CD4-positive, alpha-beta T cell (primary cell): ENCODE results near the gene ZNF541. TPM values are rescaled to one million over a fixed set of nuclear protein-coding genes. Genes with fewer than 3 reads are reported as not detected.

Source experiments
- ATAC-seq: fragments of 200-7000 bp; cut with Tn5 transposase; one replicate; pipeline ENCODE4 v1.10.0; 2022; ENCODE audit warnings: mild to moderate bottlenecking; ENCODE audit not compliant: poor library complexity
- CTCF ChIA-PET: fragments of 350-600 bp; sonication (Branson Sonifier 250); formaldehyde crosslinking; loops from one replicate; lab custom pipeline; 2021; ENCODE audit warnings: antibody characterized with exemption, inconsistent platforms; lab: Charles Lee
- POLR2A ChIA-PET: fragments of 350-600 bp; sonication (Branson Sonifier 250); formaldehyde crosslinking; loops from one replicate; lab custom pipeline; 2021; ENCODE audit warnings: antibody characterized with exemption, inconsistent platforms; lab: Charles Lee
- DNase-seq, 14 experiments: peaks; one replicate each; pipeline ENCODE4 v3.0.0-alpha.2; 2013 to 2020; ENCODE audit warnings: mixed read lengths in 2 of 14
- H3K27ac ChIP-seq, 2 donors: one replicate each; pipeline versions ENCODE4 v1.5.1 to v1.7.0; 2013; ENCODE audit warnings: low read length in 2 of 2, low read depth in 1 of 2, mild to moderate bottlenecking in 1 of 2
- H3K27me3 ChIP-seq, 2 experiments: 1 replicate in 1 of 2; 2 replicates in 1 of 2; pipeline versions ENCODE4 v1.6.1 to v1.7.0; 2013; ENCODE audit warnings: low read length in 2 of 2, control low read depth in 1 of 2, mild to moderate bottlenecking in 1 of 2, moderate library complexity in 1 of 2; ENCODE audit not compliant: insufficient read depth in 2 of 2, control insufficient read depth in 1 of 2
- H3K36me3 ChIP-seq: one replicate; pipeline ENCODE4 v1.6.1; 2013; ENCODE audit warnings: low read length, control low read depth; ENCODE audit not compliant: insufficient read depth
- H3K4me1 ChIP-seq: one replicate; pipeline ENCODE4 v1.6.1; 2013; ENCODE audit warnings: low read length, control low read depth; ENCODE audit not compliant: insufficient read depth
- H3K4me3 ChIP-seq: one replicate; pipeline ENCODE4 v1.5.1; 2013; ENCODE audit warnings: mild to moderate bottlenecking, low read length, moderate library complexity
- H3K9me3 ChIP-seq, 2 experiments: 1 replicate in 1 of 2; 2 replicates in 1 of 2; pipeline versions ENCODE4 v1.6.1 to v1.7.0; 2013; ENCODE audit warnings: low read length in 2 of 2, mild to moderate bottlenecking in 2 of 2, control low read depth in 1 of 2, moderate library complexity in 1 of 2; ENCODE audit not compliant: control insufficient read depth in 1 of 2, insufficient read depth in 1 of 2
- H3K27ac Mint-ChIP-seq: one replicate; pipeline ENCODE4 v1.8.0; 2020; ENCODE audit warnings: mixed read lengths
- H3K27me3 Mint-ChIP-seq: one replicate; pipeline ENCODE4 v1.8.0; 2021; ENCODE audit warnings: mixed read lengths
- H3K36me3 Mint-ChIP-seq: one replicate; pipeline ENCODE4 v1.8.0; 2021; ENCODE audit warnings: low read depth, mixed read lengths
- H3K4me1 Mint-ChIP-seq: one replicate; pipeline ENCODE4 v1.8.0; 2021; ENCODE audit warnings: low read depth, mixed read lengths
- H3K4me3 Mint-ChIP-seq: one replicate; pipeline ENCODE4 v1.8.0; 2020; ENCODE audit warnings: mild to moderate bottlenecking, mixed read lengths
- H3K9me3 Mint-ChIP-seq: one replicate; pipeline ENCODE4 v1.8.0; 2020; ENCODE audit warnings: mixed read lengths
- intact Hi-C, 2 experiments: fragments of 100-400 bp; cut with DNase I in 1 of 2; cut with micrococcal nuclease in 1 of 2; formaldehyde crosslinking; loops; one replicate each; pipeline versions ENCODE4 v1.15.1 to v1.9.0; 2023 to 2025; cut with DNase I, micrococcal nuclease
- total RNA-seq, 174 experiments: library from RNA in 2 of 174; stranded (reverse) in 2 of 174; gene quantifications; one replicate each; pipeline ENCODE4 v1.2.3 and lab custom pipeline; 2021 to 2026
- TF ChIP-seq, protein P1 (sequence below): fragments of 200-600 bp; IDR thresholded peaks from one replicate; pipeline ENCODE4 v1.8.0; 2022; ENCODE audit warnings: antibody characterized with exemption, mild to moderate bottlenecking

The ZNF541 gene
- total RNA-seq, 2 experiments from 2014 or later = 0.81 to 0.88 TPM

- Histone ChIP-seq H3K4me3 (no peak overlapping the region), H3K4me1 (no peaks in the 10 kb centered on the region), H3K27me3 (no peaks in the 10 kb centered on the region), H3K9me3 (no peaks in the 10 kb centered on the region), H3K27ac (no peak overlapping the region), H3K36me3 (no peaks in the 10 kb centered on the region)
- ChIA-PET POLR2A (no interaction called here), CTCF (no interaction called here)
- ATAC-seq = no peak
- H3K9me3 Mint-ChIP-seq = no peaks in the 10 kb centered on the region
- H3K36me3 Mint-ChIP-seq = no peaks in the 10 kb centered on the region
- TF ChIP-seq, protein P1, sequence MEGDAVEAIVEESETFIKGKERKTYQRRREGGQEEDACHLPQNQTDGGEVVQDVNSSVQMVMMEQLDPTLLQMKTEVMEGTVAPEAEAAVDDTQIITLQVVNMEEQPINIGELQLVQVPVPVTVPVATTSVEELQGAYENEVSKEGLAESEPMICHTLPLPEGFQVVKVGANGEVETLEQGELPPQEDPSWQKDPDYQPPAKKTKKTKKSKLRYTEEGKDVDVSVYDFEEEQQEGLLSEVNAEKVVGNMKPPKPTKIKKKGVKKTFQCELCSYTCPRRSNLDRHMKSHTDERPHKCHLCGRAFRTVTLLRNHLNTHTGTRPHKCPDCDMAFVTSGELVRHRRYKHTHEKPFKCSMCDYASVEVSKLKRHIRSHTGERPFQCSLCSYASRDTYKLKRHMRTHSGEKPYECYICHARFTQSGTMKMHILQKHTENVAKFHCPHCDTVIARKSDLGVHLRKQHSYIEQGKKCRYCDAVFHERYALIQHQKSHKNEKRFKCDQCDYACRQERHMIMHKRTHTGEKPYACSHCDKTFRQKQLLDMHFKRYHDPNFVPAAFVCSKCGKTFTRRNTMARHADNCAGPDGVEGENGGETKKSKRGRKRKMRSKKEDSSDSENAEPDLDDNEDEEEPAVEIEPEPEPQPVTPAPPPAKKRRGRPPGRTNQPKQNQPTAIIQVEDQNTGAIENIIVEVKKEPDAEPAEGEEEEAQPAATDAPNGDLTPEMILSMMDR = no peak
- intact Hi-C loops = no loop called here
- H3K27ac Mint-ChIP-seq = no peak overlapping the region
- no peaks in the 10 kb centered on the region for H3K27me3 Mint-ChIP-seq
- H3K4me3 Mint-ChIP-seq = no peak overlapping the region
- DNase-seq = no peak
- H3K4me1 Mint-ChIP-seq = no peaks in the 10 kb centered on the region
Observed at GRCh38 chr19:47529018-47529742, 43.8 kb downstream of the ZNF541 start.

DNA sequence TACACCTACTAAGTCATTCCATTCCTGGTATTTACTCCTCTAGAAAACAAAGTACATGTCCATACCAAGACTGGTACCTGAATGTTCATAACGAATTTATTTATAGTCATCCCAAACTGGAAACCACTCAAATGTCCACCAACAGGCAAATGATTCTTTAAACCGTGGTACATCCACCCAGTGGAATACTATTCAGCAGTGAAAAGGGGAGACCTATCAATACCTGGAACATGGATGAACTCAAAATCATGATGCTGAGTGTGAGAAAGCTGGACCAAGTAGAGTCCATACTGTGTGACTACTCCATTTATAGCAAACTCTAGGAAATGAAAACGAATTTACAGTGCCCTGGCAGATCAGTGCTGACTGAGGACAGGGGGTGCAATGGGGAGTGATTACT lies 46.1 kb downstream of the ZNF541 start:
- no peak overlapping the region for H3K27ac ChIP-seq
- no peaks in the 10 kb centered on the region for H3K4me1 Mint-ChIP-seq
- H3K36me3 ChIP-seq = no peaks in the 10 kb centered on the region
- H3K4me3 Mint-ChIP-seq = no peak overlapping the region
- peaks cover 4% of the 10 kb centered on the region for H3K4me1 ChIP-seq
- intact Hi-C loops = no loop called here
- ChIA-PET POLR2A (no interaction called here), CTCF (no interaction called here)
- no peaks in the 10 kb centered on the region for H3K9me3 Mint-ChIP-seq
- no peaks in the 10 kb centered on the region for H3K9me3 ChIP-seq
- no peak overlapping the region for H3K4me3 ChIP-seq
- H3K27me3 ChIP-seq = peaks cover 2% of the 10 kb centered on the region in 2 experiments
- peaks cover 4% of the 10 kb centered on the region for H3K27me3 Mint-ChIP-seq
- H3K36me3 Mint-ChIP-seq = no peaks in the 10 kb centered on the region
- no peak overlapping the region for H3K27ac Mint-ChIP-seq
- ATAC-seq (no peak), DNase-seq (no peak)
- TF ChIP-seq, protein P1 = no peak

DNA sequence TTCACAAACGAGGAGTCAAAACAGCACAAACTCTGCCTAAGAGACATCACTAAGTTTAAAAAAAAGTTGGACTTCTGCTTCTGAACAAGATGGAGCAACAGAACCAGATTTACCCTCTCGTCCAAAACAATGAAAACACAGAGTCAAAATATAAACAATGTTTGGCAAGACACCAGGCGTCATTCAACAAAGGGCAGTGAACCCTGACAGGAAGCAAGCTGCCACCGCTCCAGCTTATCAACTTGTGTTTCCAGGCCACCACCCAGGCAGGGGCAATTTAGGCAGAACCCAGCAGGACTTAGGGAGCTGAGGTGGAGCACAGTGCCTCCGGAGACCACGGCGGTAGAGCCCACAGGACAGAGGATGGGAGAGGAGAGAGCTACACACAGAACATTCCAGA lies 49.5 kb downstream of the ZNF541 start:
- Histone ChIP-seq H3K4me1 (peaks cover 16% of the 10 kb centered on the region), H3K27ac (no peak overlapping the region), H3K4me3 (no peak overlapping the region), H3K36me3 (no peaks in the 10 kb centered on the region), H3K27me3 (peaks cover 2 to 3% of the 10 kb centered on the region in 2 experiments), H3K9me3 (no peaks in the 10 kb centered on the region)
- Mint-ChIP-seq H3K27ac (no peak overlapping the region), H3K4me1 (peaks cover 10% of the 10 kb centered on the region), H3K36me3 (no peaks in the 10 kb centered on the region), H3K4me3 (no peak overlapping the region), H3K27me3 (peaks cover 8% of the 10 kb centered on the region), H3K9me3 (no peaks in the 10 kb centered on the region)
- TF ChIP-seq, protein P1 = no peak
- no peak for DNase-seq
- ChIA-PET CTCF (interaction anchor here (0.9 kb wide), 1 partner anchor 8 kb away, joined by 3 read pairs; the partner anchor contains the start of gene NAPA), POLR2A (no interaction called here)
- ATAC-seq = no peak
- intact Hi-C loops = no loop called here

Other genes with a start within 250 kb of the ZNF541 start
- under 1 TPM; 0.06 to 0.19 TPM for gene C5AR2, start 241.0 kb downstream of the ZNF541 start, total RNA-seq
- 1 to 10 TPM; 6.8 to 8.2 TPM for gene DHX34, start 223.8 kb downstream of the ZNF541 start, total RNA-seq
- under 1 TPM in 1 of 2 experiments, not detected in 1; 0.47 TPM for gene MEIS3, start 153.6 kb downstream of the ZNF541 start, total RNA-seq
- gene SLC8A2, start 101.3 kb downstream of the ZNF541 start, total RNA-seq = not detected
- 1 to 10 TPM; 3.6 to 4.5 TPM for gene KPTN, start 88.9 kb downstream of the ZNF541 start, total RNA-seq
- 100 to 1,000 TPM; 135 to 145 TPM for gene NAPA, start 58.1 kb downstream of the ZNF541 start, total RNA-seq
- 10 to 100 TPM; 21.2 to 22.0 TPM for gene BICRA, start 36.0 kb upstream of the ZNF541 start, total RNA-seq
- gene EHD2, start 140.3 kb upstream of the ZNF541 start, total RNA-seq = under 1 TPM in 1 of 2 experiments, not detected in 1; 0.16 TPM
- gene NOP53, start 172.4 kb upstream of the ZNF541 start, total RNA-seq = 1,000 to 10,000 TPM; 1,074 to 1,154 TPM
- gene SELENOW, start 205.6 kb upstream of the ZNF541 start, total RNA-seq = 10 to 100 TPM; 71.6 TPM
- gene TPRX1, start 231.4 kb upstream of the ZNF541 start, total RNA-seq = not detected
- not detected for gene CRX, start 248.8 kb upstream of the ZNF541 start, total RNA-seq